KBM-7 (cell line): ENCODE data around the gene PCNX2.

Source experiments
- DNase-seq: peaks from one replicate; pipeline ENCODE4 v3.0.0-alpha.2; 2015
- in situ Hi-C: fragments of 300-500 bp; cut with MboI; formaldehyde crosslinking; loops from 2 replicates; pipeline ENCODE4 v1.14.3; 2020; ENCODE audit warnings: low sequenced_read_pairs, low pct_unique_long_range_greater_than_20kb, mixed read lengths

PCNX2 gene

GRCh38 chr1:233240371-233240770 is 55.2 kb downstream of the PCNX2 start:
- in situ Hi-C loops = loop anchor here (25.0 kb wide), 1 partner anchor 603 kb away; the partner anchor contains the start of gene SIPA1L2
- DNase-seq = no peak

DNA sequence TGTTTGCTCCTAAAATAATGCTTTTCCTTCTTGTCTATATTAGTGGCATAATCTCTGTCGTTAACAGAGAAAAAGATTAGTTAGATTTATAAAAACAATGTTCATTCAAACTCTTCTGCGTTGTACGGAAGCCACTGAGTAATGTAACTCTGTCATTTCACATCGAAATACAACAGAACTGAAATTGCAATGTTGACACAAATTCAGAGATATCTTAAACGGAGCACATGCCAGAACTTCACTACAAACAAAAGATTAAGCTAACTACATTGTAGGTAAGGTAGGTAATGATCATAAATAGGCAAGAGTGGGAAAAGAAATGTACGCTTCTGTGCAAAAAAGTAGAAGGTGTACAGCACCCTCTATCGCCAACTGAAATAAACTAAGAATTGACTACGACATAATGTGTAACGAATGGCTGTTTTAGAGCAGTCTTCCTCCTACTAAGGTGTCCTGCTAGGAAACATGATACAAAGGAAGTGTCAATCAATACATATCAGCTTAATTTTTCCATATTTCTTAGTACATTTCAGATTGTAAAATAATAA is 56.6 kb downstream of the PCNX2 start:
- DNase-seq = no peak
- in situ Hi-C loops = loop anchor here (25.0 kb wide), 1 partner anchor 602 kb away; the partner anchor contains the start of gene SIPA1L2

DNA sequence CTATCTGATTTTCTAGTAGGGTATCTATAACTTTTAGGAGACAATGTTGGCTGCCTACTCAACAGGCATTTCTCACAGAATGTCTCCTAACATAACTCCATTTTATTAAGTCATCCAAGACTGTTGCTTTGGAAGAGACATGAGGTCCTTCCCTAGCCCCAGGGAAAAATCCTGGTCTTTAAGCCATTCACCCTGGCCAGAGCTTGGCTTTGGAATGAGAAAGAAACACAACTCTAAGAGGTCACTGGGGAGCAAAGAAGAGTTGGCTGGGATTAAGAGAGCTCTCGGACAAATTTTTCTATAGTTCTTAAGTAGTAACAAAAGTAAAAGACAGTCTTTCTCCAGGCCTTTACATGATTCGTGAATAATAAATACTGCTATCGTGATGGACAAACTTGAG is 57.9 kb downstream of the PCNX2 start:
- no peak for DNase-seq
- in situ Hi-C loops = loop anchor here (25.0 kb wide), 1 partner anchor 600 kb away; the partner anchor contains the start of gene SIPA1L2

GRCh38 chr1:233233508-233234040 is 62.0 kb downstream of the PCNX2 start:
- DNase-seq = no peak
- in situ Hi-C loops = loop anchor here (25.0 kb wide), 1 partner anchor 596 kb away; the partner anchor contains the start of gene SIPA1L2

GRCh38 chr1:233230011-233230410 is 65.5 kb downstream of the PCNX2 start:
- no peak for DNase-seq
- in situ Hi-C loops = loop anchor here (25.0 kb wide), 1 partner anchor 593 kb away; the partner anchor contains the start of gene SIPA1L2

GRCh38 chr1:233229288-233229687 is 66.2 kb downstream of the PCNX2 start:
- in situ Hi-C loops = loop anchor here (25.0 kb wide), 1 partner anchor 592 kb away; the partner anchor contains the start of gene SIPA1L2

DNA sequence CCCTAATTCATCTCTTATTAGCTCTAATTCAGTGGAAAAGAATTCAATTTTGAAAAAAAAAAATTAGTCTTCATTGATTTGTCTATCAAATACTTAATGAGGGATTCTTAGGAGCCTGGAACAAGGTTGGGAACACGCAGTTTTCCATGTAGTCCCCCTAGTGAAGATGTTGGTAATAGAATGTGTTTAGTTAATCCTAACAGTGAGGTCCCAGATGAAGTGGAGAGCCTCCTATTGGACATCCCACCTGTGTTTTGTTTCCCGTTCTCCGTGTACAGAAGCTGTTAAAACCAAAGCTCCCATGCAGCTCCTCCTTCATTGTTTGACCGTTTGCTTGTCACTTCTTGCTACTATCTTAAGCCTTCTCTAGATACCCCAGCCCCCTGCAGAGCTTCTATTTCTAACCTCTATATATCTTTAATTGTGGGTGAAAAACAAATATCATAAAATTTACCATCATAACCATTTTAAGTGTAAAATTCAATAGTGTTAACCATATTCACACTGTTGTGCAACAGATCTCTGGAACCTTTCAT is 67.5 kb downstream of the PCNX2 start:
- in situ Hi-C loops = loop anchor here (25.0 kb wide), 1 partner anchor 591 kb away; the partner anchor contains the start of gene SIPA1L2
- DNase-seq = no peak

More at GRCh38 chr1:233229288-233229687, 66.2 kb downstream of the PCNX2 start:
- DNase-seq = no peak

GRCh38 chr1:233224311-233224710 is 71.2 kb downstream of the PCNX2 start:
- no peak for DNase-seq
- in situ Hi-C loops = no loop called here

GRCh38 chr1:233217832-233218231 is 77.7 kb downstream of the PCNX2 start:
- in situ Hi-C loops = no loop called here
- DNase-seq = no peak

DNA sequence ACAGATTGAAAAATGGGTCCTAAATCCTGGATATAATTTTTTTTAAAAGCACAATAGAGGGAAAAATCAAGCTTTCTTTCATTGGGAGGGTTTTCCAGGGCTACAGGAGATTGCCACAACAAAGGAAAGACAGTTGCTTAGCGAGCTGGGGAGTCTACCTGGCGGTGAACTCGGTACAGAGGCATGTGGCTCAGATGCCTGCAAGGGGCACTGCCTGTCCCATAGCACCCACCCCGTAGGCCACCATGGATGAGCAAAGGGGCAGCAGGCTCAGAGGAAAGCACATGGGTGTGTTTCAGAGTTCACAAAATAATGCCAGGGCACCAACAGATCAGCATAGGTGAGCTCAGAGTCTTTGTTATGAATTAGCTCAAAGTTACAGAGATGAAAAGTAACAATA is 79.5 kb downstream of the PCNX2 start:
- no peak for DNase-seq
- in situ Hi-C loops = no loop called here

GRCh38 chr1:233215135-233215760 is 80.3 kb downstream of the PCNX2 start:
- no peak for DNase-seq
- in situ Hi-C loops = no loop called here

- in situ Hi-C loops = no loop called here
- DNase-seq = no peak
Measured at GRCh38 chr1:233211595-233211994, 83.9 kb downstream of the PCNX2 start.

DNA sequence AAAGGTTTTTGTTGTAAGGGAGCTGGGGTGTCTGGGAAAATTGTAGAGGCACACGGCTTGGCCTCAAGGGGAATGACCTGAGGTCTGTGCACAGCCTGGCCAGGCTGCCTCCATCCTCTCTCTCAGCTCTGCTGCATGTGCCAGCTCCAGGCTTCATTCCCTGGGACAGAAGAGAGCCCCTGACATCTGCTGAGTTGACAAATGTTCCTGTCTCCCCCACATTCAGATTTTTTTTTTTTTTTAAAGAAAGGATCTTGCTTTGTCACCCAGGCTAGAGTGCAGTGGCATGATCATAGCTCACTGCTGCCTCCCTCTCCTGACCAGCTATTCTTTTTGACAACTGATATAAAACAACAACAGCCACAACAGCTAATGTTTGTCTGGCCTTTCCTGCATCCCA is 84.4 kb downstream of the PCNX2 start:
- DNase-seq = no peak
- in situ Hi-C loops = no loop called here

DNA sequence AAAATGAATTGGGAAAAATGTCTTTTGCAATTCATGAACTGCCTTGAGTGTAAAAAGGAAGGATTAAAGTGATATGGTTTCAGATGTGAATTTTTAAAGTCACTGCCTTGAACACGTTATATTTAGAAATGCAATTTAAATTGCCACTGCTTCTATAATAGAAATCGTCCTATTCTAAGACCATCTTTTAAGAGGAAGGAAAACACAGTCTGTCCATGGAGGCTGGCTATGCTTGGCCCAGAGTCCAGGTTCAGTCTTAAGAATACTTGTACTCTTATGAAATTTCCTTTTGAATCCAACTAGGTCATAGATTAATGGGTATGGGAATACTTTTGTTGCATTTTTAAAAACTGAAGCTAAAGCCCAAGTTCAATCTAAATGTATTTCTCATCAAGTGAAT is 86.0 kb downstream of the PCNX2 start:
- no peak for DNase-seq
- in situ Hi-C loops = no loop called here

GRCh38 chr1:233208687-233209086 is 86.8 kb downstream of the PCNX2 start:
- in situ Hi-C loops = no loop called here

GRCh38 chr1:233197940-233198339 is 97.6 kb downstream of the PCNX2 start:
- DNase-seq = peak; percentile 8
- in situ Hi-C loops = no loop called here

More at GRCh38 chr1:233208687-233209086, 86.8 kb downstream of the PCNX2 start:
- no peak for DNase-seq

DNA sequence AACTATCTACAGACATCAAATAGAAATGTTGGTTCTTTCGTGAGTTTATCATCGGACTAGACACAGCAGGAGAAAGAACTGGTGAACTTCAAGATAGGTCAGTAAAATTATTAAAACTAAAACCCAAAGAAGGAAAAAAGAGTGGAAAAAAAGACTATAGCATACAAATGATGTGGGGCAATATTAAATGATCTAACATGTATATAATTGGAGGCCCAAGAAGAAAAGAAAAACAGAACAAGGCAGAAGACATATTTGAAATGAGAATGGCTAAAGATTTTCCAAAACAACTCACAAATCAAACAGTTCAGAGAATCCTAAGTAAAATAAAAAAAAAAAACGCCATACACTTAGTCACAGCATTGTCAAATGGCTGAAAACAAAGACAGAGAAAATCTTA is 101.8 kb downstream of the PCNX2 start:
- DNase-seq = no peak
- in situ Hi-C loops = no loop called here

GRCh38 chr1:233190987-233191386 is 104.5 kb downstream of the PCNX2 start:
- in situ Hi-C loops = no loop called here
- no peak for DNase-seq

- in situ Hi-C loops = no loop called here
- no peak for DNase-seq
Measured at GRCh38 chr1:233189526-233189925, 106.0 kb downstream of the PCNX2 start.

DNA sequence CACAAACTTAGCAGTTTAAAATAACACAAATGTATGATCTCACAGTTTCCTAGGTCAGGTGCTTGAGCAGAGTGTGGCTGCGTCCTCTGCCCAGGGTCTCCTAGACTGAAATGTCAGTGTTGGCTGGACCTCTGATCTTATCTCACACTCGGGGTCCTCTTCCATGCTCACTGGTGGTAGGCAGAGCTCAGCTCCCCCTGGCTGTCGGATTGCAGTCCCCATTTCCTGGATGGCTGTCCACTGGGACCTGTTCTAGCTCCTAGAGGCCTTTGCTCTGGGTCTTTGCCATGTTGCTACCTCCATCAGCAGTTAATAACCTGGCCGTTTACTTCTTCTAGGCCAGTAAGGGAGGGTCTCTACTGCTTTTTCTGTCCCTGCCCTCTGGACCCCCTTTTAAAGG is 107.5 kb downstream of the PCNX2 start:
- DNase-seq = no peak
- in situ Hi-C loops = no loop called here
